Measurements from ENCODE around the gene PREX1. TPM values are rescaled to one million over a fixed set of nuclear protein-coding genes. Genes with fewer than 3 reads are reported as not detected.

PREX1 gene
- total and polyA plus RNA-seq, 9 donors, result 3.8 to 13.6 (median 6.7) TPM

GRCh38 chr20:48698507-48699267 lies 129.1 kb downstream of the PREX1 start:
- Histone ChIP-seq H3K9me3 (no peaks in the 10 kb centered on the region), H3K27me3 (no peaks in the 10 kb centered on the region), H3K4me1 (ENCODE audit: insufficient read depth) (peaks cover 14% of the 10 kb centered on the region), H3K36me3 (no peaks in the 10 kb centered on the region), H3K27ac (no peak overlapping the region), H3K4me3 (no peak overlapping the region)
- intact Hi-C loops (cut with DNase I), result no loop called here
- DNase-seq, result no peak
- 86 to 88% (median 87%) methylated on average over 13 of the region's 13 CpGs for WGBS, 3 donors
- no peak for TF ChIP-seq POLR2A (IDR thresholded peaks at IDR 0.05)
- TF ChIP-seq CTCF (IDR thresholded peaks at IDR 0.05), result no peak
- no peak for TF ChIP-seq EP300 (IDR thresholded peaks at IDR 0.05)

DNA sequence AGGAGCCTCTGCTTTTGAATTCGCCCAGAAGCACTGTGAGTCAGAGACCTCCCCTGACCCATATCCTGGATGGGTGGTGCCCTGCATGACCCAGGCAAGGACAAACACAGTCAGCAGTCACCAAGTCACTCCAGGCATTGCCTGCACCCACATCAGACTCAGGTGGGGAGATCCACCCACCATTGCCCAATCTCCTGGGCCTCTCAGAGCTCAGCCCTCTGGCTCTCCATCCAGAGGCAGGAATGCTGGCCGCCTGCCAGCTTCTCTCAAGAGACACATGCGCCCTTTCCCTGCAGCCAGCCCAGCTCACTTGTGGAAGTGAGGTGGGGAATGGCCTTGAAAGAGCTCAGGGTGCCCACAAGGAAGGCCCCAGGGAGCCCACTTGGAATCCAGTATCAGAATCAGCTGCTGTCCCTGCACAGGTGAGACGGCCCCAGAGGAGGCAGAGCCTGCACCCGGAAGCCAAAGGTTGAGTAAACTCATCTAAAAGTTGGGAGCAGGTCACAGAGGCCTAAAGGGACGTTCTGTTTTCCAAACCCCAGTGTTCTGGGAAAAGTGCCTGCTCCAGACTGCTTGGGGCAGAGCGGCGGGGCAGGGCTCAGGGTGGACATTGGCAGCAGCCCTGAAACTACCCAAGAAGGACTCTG lies 129.8 kb downstream of the PREX1 start:
- peaks cover 7% of the 10 kb centered on the region for H3K4me1 ChIP-seq (ENCODE audit: insufficient read depth)
- intact Hi-C loops (cut with DNase I), result no loop called here
- H3K36me3 ChIP-seq, result no peaks in the 10 kb centered on the region
- H3K27me3 ChIP-seq, result no peaks in the 10 kb centered on the region
- WGBS, 3 donors, result 39 to 56% (median 49%) methylated on average over 8 of the region's 8 CpGs
- no peak overlapping the region for H3K27ac ChIP-seq
- no peaks in the 10 kb centered on the region for H3K9me3 ChIP-seq
- peak; percentile 39 to 85 (median 70) for DNase-seq
- TF ChIP-seq POLR2A (IDR thresholded peaks at IDR 0.05) (no peak), EP300 (IDR thresholded peaks at IDR 0.05) (no peak), CTCF (IDR thresholded peaks at IDR 0.05) (no peak)
- H3K4me3 ChIP-seq, result no peak overlapping the region

DNA sequence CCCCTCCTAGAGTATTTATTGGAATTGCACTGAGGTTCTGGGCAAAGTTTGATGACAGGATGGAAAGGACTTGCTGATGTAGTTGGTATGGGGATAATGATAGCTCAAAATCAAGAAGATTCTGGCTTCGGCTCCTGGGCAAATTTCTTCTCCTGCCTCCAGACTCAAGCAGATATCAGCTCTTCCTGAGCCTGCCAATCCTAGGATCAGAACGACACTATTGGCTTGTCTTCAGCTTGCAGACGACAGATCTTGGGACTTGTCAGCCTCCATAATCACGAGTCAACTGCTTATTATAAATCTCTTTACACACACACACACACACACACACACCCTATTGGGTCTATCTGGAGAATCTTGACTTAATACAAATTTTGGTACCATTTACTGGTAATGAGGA lies 131.1 kb downstream of the PREX1 start:
- H3K4me3 ChIP-seq, result no peak overlapping the region
- intact Hi-C loops (cut with DNase I), result no loop called here
- WGBS, 3 donors, result 94 to 95% (median 94%) methylated on average over 4 of the region's 4 CpGs
- H3K36me3 ChIP-seq, result no peaks in the 10 kb centered on the region
- H3K27me3 ChIP-seq, result no peaks in the 10 kb centered on the region
- peaks cover 7% of the 10 kb centered on the region for H3K4me1 ChIP-seq (ENCODE audit: insufficient read depth)
- no peaks in the 10 kb centered on the region for H3K9me3 ChIP-seq
- no peak for DNase-seq
- no peak overlapping the region for H3K27ac ChIP-seq
- TF ChIP-seq EP300 (IDR thresholded peaks at IDR 0.05), result no peak
- TF ChIP-seq POLR2A (IDR thresholded peaks at IDR 0.05), result no peak
- no peak for TF ChIP-seq CTCF (IDR thresholded peaks at IDR 0.05)

GRCh38 chr20:48695738-48696137 lies 132.1 kb downstream of the PREX1 start:
- Histone ChIP-seq H3K27me3 (no peaks in the 10 kb centered on the region), H3K4me3 (no peak overlapping the region), H3K4me1 (ENCODE audit: insufficient read depth) (peaks cover 7% of the 10 kb centered on the region), H3K9me3 (no peaks in the 10 kb centered on the region), H3K27ac (no peak overlapping the region), H3K36me3 (no peaks in the 10 kb centered on the region)
- TF ChIP-seq CTCF (IDR thresholded peaks at IDR 0.05) (no peak), EP300 (IDR thresholded peaks at IDR 0.05) (no peak), POLR2A (IDR thresholded peaks at IDR 0.05) (no peak)
- no peak for DNase-seq
- intact Hi-C loops (cut with DNase I), result no loop called here

Measured in ovary (tissue), 9 donors.